ENCODE measurements around the gene CDH13.

CDH13 gene

DNA sequence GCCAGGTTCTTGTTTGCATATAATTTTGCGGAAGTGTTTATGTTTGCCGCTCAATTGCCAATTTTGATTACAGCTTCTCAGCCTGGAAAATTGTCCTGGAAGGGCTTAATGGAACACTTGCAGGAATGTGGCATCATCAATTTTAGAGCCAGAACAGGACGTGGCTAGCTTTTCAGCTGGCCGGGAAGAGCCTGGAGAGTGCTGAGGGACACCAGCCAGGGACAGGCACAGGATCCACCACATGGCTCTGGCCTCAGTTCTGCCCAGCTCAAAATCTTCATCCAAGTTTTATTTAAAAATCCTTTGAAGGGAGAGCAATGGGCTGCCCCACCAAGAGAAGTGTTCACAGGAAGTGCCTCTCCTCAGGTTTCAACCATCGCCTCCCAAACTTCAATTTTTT is 893.8 kb downstream of the CDH13 start:
- ATAC-seq, result no peak
- TF ChIP-seq, protein P1, sequence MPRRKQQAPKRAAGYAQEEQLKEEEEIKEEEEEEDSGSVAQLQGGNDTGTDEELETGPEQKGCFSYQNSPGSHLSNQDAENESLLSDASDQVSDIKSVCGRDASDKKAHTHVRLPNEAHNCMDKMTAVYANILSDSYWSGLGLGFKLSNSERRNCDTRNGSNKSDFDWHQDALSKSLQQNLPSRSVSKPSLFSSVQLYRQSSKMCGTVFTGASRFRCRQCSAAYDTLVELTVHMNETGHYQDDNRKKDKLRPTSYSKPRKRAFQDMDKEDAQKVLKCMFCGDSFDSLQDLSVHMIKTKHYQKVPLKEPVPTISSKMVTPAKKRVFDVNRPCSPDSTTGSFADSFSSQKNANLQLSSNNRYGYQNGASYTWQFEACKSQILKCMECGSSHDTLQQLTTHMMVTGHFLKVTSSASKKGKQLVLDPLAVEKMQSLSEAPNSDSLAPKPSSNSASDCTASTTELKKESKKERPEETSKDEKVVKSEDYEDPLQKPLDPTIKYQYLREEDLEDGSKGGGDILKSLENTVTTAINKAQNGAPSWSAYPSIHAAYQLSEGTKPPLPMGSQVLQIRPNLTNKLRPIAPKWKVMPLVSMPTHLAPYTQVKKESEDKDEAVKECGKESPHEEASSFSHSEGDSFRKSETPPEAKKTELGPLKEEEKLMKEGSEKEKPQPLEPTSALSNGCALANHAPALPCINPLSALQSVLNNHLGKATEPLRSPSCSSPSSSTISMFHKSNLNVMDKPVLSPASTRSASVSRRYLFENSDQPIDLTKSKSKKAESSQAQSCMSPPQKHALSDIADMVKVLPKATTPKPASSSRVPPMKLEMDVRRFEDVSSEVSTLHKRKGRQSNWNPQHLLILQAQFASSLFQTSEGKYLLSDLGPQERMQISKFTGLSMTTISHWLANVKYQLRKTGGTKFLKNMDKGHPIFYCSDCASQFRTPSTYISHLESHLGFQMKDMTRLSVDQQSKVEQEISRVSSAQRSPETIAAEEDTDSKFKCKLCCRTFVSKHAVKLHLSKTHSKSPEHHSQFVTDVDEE (CRISPR knock-in tag; IDR thresholded peaks at IDR 0.05), result no peak
- TF ChIP-seq TCF4 (CRISPR knock-in tag; IDR thresholded peaks at IDR 0.05; ENCODE audit: borderline replicate concordance) (no peak), ISL1 (CRISPR knock-in tag; IDR thresholded peaks at IDR 0.05) (no peak), ZFP30 (CRISPR knock-in tag; IDR thresholded peaks at IDR 0.05) (no peak), ZNF70 (CRISPR knock-in tag; IDR thresholded peaks at IDR 0.05) (no peak)

DNA sequence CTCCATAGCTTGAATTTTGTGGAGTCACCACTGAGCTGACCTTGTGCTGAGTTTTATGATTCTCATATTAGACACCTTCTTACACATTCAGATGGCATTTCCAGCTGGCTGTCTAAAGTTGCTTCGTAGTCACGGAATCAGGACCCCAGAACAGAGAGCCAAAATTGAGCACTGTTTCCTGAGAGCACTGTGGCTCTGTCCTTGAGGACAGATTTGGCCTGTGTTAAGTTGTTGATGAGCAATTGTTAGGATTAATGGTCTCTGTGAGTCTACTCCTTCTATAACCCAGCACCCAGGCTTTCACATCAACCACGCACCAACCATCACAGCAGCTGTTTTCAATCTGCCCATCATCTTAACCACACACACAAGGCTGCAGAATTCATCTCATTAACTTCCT is 903.5 kb downstream of the CDH13 start:
- no peak for TF ChIP-seq SNAI2 (CRISPR knock-in tag; IDR thresholded peaks at IDR 0.05)
- TF ChIP-seq, protein P2, sequence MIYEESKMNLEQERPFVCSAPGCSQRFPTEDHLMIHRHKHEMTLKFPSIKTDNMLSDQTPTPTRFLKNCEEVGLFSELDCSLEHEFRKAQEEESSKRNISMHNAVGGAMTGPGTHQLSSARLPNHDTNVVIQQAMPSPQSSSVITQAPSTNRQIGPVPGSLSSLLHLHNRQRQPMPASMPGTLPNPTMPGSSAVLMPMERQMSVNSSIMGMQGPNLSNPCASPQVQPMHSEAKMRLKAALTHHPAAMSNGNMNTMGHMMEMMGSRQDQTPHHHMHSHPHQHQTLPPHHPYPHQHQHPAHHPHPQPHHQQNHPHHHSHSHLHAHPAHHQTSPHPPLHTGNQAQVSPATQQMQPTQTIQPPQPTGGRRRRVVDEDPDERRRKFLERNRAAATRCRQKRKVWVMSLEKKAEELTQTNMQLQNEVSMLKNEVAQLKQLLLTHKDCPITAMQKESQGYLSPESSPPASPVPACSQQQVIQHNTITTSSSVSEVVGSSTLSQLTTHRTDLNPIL (CRISPR knock-in tag; IDR thresholded peaks at IDR 0.05; ENCODE audit: low read depth), result no peak
- TF ChIP-seq CSDC2 (CRISPR knock-in tag; IDR thresholded peaks at IDR 0.05), result no peak
- no peak for TF ChIP-seq BACH2 (CRISPR knock-in tag; IDR thresholded peaks at IDR 0.05; ENCODE audit: borderline replicate concordance)
- no peak; the same call in 2 of the 3 replicates for ATAC-seq

DNA sequence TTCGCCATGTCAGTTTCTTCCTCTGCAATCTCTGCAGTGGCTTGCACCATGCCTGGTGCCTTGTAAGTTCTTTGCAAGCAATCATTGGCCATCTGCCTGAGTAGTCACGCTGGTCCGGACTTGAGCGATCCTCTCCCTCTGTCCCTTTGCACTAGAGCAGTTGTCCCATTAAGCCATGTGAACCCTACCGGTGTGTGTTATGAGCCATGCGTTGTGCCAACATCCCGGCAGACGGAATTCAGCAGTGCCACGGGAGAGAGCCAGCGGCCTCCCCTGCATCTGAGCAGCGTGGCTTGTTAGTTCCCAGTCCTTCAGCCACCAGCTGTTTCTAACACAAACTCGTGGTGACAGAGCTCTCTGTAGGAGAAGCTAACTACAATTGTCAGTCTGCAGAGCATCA is 905.9 kb downstream of the CDH13 start:
- ATAC-seq, result no peak; the same call in 2 of the 3 replicates
- TF ChIP-seq GLIS3 (CRISPR knock-in tag; IDR thresholded peaks at IDR 0.05) (no peak), BACH2 (CRISPR knock-in tag; IDR thresholded peaks at IDR 0.05; ENCODE audit: borderline replicate concordance) (no peak), ZNF565 (CRISPR knock-in tag; conservative IDR thresholded peaks at IDR 0.05; ENCODE audit: low read depth) (no peak), ZNF8 (CRISPR knock-in tag; IDR thresholded peaks at IDR 0.05) (no peak), SNAI2 (CRISPR knock-in tag; IDR thresholded peaks at IDR 0.05) (no peak), TOX (CRISPR knock-in tag; IDR thresholded peaks at IDR 0.05; ENCODE audit: borderline replicate concordance) (no peak)
- TF ChIP-seq, protein P3, sequence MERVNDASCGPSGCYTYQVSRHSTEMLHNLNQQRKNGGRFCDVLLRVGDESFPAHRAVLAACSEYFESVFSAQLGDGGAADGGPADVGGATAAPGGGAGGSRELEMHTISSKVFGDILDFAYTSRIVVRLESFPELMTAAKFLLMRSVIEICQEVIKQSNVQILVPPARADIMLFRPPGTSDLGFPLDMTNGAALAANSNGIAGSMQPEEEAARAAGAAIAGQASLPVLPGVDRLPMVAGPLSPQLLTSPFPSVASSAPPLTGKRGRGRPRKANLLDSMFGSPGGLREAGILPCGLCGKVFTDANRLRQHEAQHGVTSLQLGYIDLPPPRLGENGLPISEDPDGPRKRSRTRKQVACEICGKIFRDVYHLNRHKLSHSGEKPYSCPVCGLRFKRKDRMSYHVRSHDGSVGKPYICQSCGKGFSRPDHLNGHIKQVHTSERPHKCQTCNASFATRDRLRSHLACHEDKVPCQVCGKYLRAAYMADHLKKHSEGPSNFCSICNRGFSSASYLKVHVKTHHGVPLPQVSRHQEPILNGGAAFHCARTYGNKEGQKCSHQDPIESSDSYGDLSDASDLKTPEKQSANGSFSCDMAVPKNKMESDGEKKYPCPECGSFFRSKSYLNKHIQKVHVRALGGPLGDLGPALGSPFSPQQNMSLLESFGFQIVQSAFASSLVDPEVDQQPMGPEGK (CRISPR knock-in tag; IDR thresholded peaks at IDR 0.05; ENCODE audit: borderline replicate concordance), result no peak

DNA sequence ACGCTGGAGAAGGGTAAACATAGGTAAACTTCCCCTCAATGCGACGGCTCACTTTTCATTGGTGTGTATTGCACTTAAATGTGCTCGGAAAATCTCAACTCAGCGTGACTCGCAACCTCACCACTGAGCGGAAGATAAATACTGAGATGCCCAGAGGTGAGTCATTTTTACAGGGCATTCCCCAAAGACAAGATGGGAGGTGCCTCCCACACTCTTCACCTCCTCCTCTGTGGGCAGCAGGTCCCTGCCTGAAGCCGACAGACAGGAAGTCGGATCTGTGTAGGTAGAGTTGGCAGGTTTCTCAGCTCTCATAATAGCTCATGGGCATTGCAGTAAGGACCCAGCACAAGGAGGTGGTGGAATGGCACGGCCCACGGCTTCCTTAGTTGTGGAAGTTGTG is 906.4 kb downstream of the CDH13 start:
- ATAC-seq, result peak; percentile 77; the same call in 2 of the 3 replicates
- TF ChIP-seq, protein P2 (CRISPR knock-in tag; IDR thresholded peaks at IDR 0.05; ENCODE audit: low read depth), result no peak
- TF ChIP-seq CSDC2 (CRISPR knock-in tag; IDR thresholded peaks at IDR 0.05) (no peak), TOX (CRISPR knock-in tag; IDR thresholded peaks at IDR 0.05; ENCODE audit: borderline replicate concordance) (no peak), BACH2 (CRISPR knock-in tag; IDR thresholded peaks at IDR 0.05; ENCODE audit: borderline replicate concordance) (no peak), ZC3H10 (CRISPR knock-in tag; IDR thresholded peaks at IDR 0.05) (no peak), ARNTL (CRISPR knock-in tag; IDR thresholded peaks at IDR 0.05; ENCODE audit: borderline replicate concordance, low read depth) (no peak), PPARA (CRISPR knock-in tag; IDR thresholded peaks at IDR 0.05; ENCODE audit: borderline replicate concordance) (no peak), ISL1 (CRISPR knock-in tag; IDR thresholded peaks at IDR 0.05) (no peak), GLIS3 (CRISPR knock-in tag; IDR thresholded peaks at IDR 0.05) (no peak), ZNF565 (CRISPR knock-in tag; conservative IDR thresholded peaks at IDR 0.05; ENCODE audit: low read depth) (no peak), TCF4 (CRISPR knock-in tag; IDR thresholded peaks at IDR 0.05; ENCODE audit: borderline replicate concordance) (no peak), RARB (CRISPR knock-in tag; IDR thresholded peaks at IDR 0.05) (no peak)
- TF ChIP-seq, protein P4, sequence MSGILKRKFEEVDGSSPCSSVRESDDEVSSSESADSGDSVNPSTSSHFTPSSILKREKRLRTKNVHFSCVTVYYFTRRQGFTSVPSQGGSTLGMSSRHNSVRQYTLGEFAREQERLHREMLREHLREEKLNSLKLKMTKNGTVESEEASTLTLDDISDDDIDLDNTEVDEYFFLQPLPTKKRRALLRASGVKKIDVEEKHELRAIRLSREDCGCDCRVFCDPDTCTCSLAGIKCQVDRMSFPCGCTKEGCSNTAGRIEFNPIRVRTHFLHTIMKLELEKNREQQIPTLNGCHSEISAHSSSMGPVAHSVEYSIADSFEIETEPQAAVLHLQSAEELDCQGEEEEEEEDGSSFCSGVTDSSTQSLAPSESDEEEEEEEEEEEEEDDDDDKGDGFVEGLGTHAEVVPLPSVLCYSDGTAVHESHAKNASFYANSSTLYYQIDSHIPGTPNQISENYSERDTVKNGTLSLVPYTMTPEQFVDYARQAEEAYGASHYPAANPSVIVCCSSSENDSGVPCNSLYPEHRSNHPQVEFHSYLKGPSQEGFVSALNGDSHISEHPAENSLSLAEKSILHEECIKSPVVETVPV (CRISPR knock-in tag; IDR thresholded peaks at IDR 0.05), result no peak

Measured in SK-N-SH treated with all-trans-retinoic acid at 6 μM for 48 hours (cell line).